ENCODE measurements around the gene AK4.
"Not testable (repeated sequence)": the region's sequence is repeated elsewhere in the genome, so short reads cannot be mapped to it uniquely, and the experiment has no call there.

GRCh38 chr1:65159291-65159688 lies 11.3 kb downstream of the AK4 start:
- TF ChIP-seq EP300, CTCF (IDR thresholded peaks at IDR 0.05): not testable (repeated sequence)

All from upper lobe of left lung (tissue), 4 donors.